Osteoblast (primary cell): ENCODE measurements around the gene GLYATL1B. TPM values are rescaled to one million over a fixed set of nuclear protein-coding genes. Genes with fewer than 3 reads are reported as not detected.

Experiments used
- DNase-seq: peaks from one replicate; pipeline ENCODE4 v3.0.0; 2011; ENCODE audit warnings: low spot score, mixed read lengths; ENCODE audit not compliant: insufficient read length; ENCODE audit errors: missing footprints
- H2AFZ ChIP-seq: 2 replicates; pipeline ENCODE4 v1.6.0; 2011; ENCODE audit warnings: mild to moderate bottlenecking, low read length
- H3K27ac ChIP-seq: 2 replicates; pipeline ENCODE4 v1.5.1; 2011; ENCODE audit warnings: mild to moderate bottlenecking, low read depth, low read length, moderate library complexity
- H3K27me3 ChIP-seq: 2 replicates; pipeline ENCODE4 v1.6.0; 2012; ENCODE audit warnings: mild to moderate bottlenecking, control low read depth, inconsistent platforms, low read length, moderate library complexity; ENCODE audit not compliant: insufficient read depth
- H3K36me3 ChIP-seq: 2 replicates; pipeline ENCODE4 v1.5.1; 2011; ENCODE audit warnings: mild to moderate bottlenecking, low read length, control low read depth, moderate library complexity; ENCODE audit not compliant: insufficient read depth
- H3K4me1 ChIP-seq: 2 replicates; pipeline ENCODE4 v1.5.1; 2011; ENCODE audit warnings: mild to moderate bottlenecking, low read length, control low read depth, moderate library complexity; ENCODE audit not compliant: insufficient read depth
- H3K4me2 ChIP-seq: 2 replicates; pipeline ENCODE4 v1.6.0; 2011; ENCODE audit warnings: mild to moderate bottlenecking, low read length; ENCODE audit not compliant: insufficient read depth
- H3K4me3 ChIP-seq: fragments of 200-600 bp; sonication (generic); 3 replicates; pipeline ENCODE4 v1.5.1; 2012; ENCODE audit warnings: mild to moderate bottlenecking, low read length, inconsistent platforms; ENCODE audit not compliant: insufficient read depth
- H3K79me2 ChIP-seq: 2 replicates; pipeline ENCODE4 v1.6.0; 2012; ENCODE audit warnings: mild to moderate bottlenecking, low read length, control low read depth, inconsistent platforms; ENCODE audit not compliant: insufficient read depth
- H3K9me3 ChIP-seq: 2 replicates; pipeline ENCODE4 v1.5.1; 2011; ENCODE audit warnings: low read depth, low read length, control low read depth
- H4K20me1 ChIP-seq: 2 replicates; pipeline ENCODE4 v1.6.0; 2012; ENCODE audit warnings: mild to moderate bottlenecking, low read length, control low read depth; ENCODE audit not compliant: insufficient read depth
- CTCF ChIP-seq: IDR thresholded peaks from 2 replicates; pipeline ENCODE4 v1.5.1; 2011; ENCODE audit warnings: mild to moderate bottlenecking, low read depth, low read length, moderate library complexity; ENCODE audit errors: extremely low read depth
- total RNA-seq: library from RNA; depleted of rRNA; stranded (reverse); fragments of >200 nt; gene quantifications from 2 replicates; pipeline ENCODE4 v1.2.3, GENCODE V29; 2012

The GLYATL1B gene
- total RNA-seq, 1 donor, result not detected

DNA sequence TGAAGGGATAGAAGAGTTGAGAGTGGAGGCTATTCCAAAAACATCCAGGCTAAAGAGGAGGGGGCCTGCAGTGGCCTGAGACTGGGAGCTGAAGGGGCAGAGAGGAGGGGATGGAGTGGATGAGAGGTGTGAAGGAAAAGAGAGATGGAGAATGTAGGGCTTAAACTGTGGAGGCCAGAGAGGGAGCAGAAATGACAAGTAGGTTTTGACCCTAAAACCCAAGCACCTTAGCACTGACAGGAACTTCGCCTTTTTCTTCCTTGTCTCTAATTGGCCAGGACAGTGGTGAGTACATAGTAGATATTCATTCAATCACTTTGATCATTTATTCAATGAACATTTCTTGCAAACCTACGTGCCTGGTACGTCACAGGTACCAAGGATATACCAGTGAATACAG lies 28.2 kb downstream of the GLYATL1B start:
- H3K4me3 ChIP-seq, result no peak overlapping the region
- H3K27me3 ChIP-seq, result no peaks in the 10 kb centered on the region
- H3K4me2 ChIP-seq, result no peak overlapping the region
- no peak overlapping the region for H3K27ac ChIP-seq
- H3K9me3 ChIP-seq, result peaks cover 10% of the 10 kb centered on the region
- H2AFZ ChIP-seq, result no peak overlapping the region
- no peak for DNase-seq
- no peaks in the 10 kb centered on the region for H3K36me3 ChIP-seq
- H3K79me2 ChIP-seq, result no peaks in the 10 kb centered on the region
- H3K4me1 ChIP-seq, result no peaks in the 10 kb centered on the region
- H4K20me1 ChIP-seq, result no peaks in the 10 kb centered on the region
- TF ChIP-seq CTCF, result no peak

- Histone ChIP-seq H3K4me3 (no peak overlapping the region), H4K20me1 (no peaks in the 10 kb centered on the region), H3K4me1 (no peaks in the 10 kb centered on the region), H3K27ac (no peak overlapping the region), H2AFZ (no peak overlapping the region), H3K27me3 (no peaks in the 10 kb centered on the region), H3K4me2 (no peak overlapping the region), H3K36me3 (no peaks in the 10 kb centered on the region), H3K79me2 (no peaks in the 10 kb centered on the region), H3K9me3 (peaks cover 10% of the 10 kb centered on the region)
- no peak for TF ChIP-seq CTCF
- no peak for DNase-seq
These were observed 29.4 kb downstream of the GLYATL1B start for GRCh38 chr11:59115553-59115952.

- Histone ChIP-seq H3K79me2 (no peaks in the 10 kb centered on the region), H3K4me1 (no peaks in the 10 kb centered on the region), H3K27ac (no peak overlapping the region), H3K4me2 (no peak overlapping the region), H4K20me1 (no peaks in the 10 kb centered on the region), H3K4me3 (no peak overlapping the region), H2AFZ (no peak overlapping the region), H3K9me3 (peaks cover 10% of the 10 kb centered on the region), H3K27me3 (no peaks in the 10 kb centered on the region), H3K36me3 (no peaks in the 10 kb centered on the region)
- TF ChIP-seq CTCF, result no peak
- no peak for DNase-seq
These were observed 31.7 kb downstream of the GLYATL1B start for GRCh38 chr11:59117774-59118173.

DNA sequence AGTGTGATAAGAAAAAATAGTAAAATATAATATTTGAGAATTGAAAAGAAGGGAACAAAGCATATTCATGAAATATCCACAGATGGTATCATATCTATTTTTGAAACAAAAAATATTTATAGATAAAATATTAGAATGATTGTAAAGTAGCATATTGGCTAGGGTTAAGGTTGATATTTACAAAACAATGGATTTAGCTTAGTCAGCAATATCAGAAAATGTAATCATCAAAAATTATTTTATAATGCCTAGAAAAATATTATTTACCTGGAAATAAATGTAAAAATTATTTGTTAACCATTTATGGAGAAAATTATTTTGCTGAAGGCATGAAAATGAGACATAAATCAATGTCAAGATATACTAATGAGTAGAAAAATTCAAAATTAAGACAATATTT lies 33.7 kb downstream of the GLYATL1B start:
- Histone ChIP-seq H3K27me3 (no peaks in the 10 kb centered on the region), H4K20me1 (no peaks in the 10 kb centered on the region), H3K4me3 (no peak overlapping the region), H3K9me3 (peaks cover 10% of the 10 kb centered on the region), H3K27ac (no peak overlapping the region), H3K79me2 (no peaks in the 10 kb centered on the region), H3K4me1 (no peaks in the 10 kb centered on the region), H3K4me2 (no peak overlapping the region), H3K36me3 (no peaks in the 10 kb centered on the region), H2AFZ (no peak overlapping the region)
- no peak for DNase-seq
- no peak for TF ChIP-seq CTCF
